HG03439 (cell line): ENCODE measurements around the gene ZNF613.
A peak's percentile ranks its signal among the peaks of the same experiment; 100 is the strongest.
"Not testable (repeated sequence)": the region's sequence is repeated elsewhere in the genome, so short reads cannot be mapped to it uniquely, and the experiment has no call there.

Experiments
- ATAC-seq: cut with Tn5 transposase; IDR thresholded peaks from one replicate; pipeline ENCODE4 v1.9.1; 2021; ENCODE audit warnings: mild to moderate bottlenecking, moderate library complexity; ENCODE audit not compliant: unreplicated experiment

ZNF613 gene

GRCh38 chr19:51926784-51927741 lies at the start of gene ZNF613:
Gene ZNF613 (plus strand): TSS chr19:51927472. CDS start chr19:51936221, 8,749 bp downstream.
- peak; percentile 86 for ATAC-seq

GRCh38 chr19:51882518-51882917 lies 44.8 kb upstream of the ZNF613 start:
- no peak for ATAC-seq

GRCh38 chr19:51884713-51885112 lies 42.6 kb upstream of the ZNF613 start:
- ATAC-seq: no peak

GRCh38 chr19:51887522-51888498 lies 39.5 kb upstream of the ZNF613 start, which contains the start of gene ZNF577:
Gene ZNF577 (minus strand): TSS chr19:51887951. CDS start chr19:51880382, 7,569 bp downstream.
- no peak for ATAC-seq

- no peak for ATAC-seq
Measured at GRCh38 chr19:51889934-51890333, 37.3 kb upstream of the ZNF613 start.

GRCh38 chr19:51891193-51891747 lies 36.0 kb upstream of the ZNF613 start:
- no peak for ATAC-seq

- no peak for ATAC-seq
Measured at GRCh38 chr19:51901860-51902259, 25.4 kb upstream of the ZNF613 start.

- no peak for ATAC-seq
Measured at GRCh38 chr19:51903192-51903591, 24.1 kb upstream of the ZNF613 start.

GRCh38 chr19:51904331-51905165 lies 22.7 kb upstream of the ZNF613 start, which contains the start of gene ZNF649:
Gene ZNF649 (minus strand): TSS chr19:51905017. CDS start chr19:51900107, 4,910 bp downstream.
- ATAC-seq: peak; percentile 96

- peak; percentile 19 for ATAC-seq
Measured at GRCh38 chr19:51905206-51905605, 22.1 kb upstream of the ZNF613 start.

- not testable (repeated sequence) for ATAC-seq
Measured at GRCh38 chr19:51905639-51906038, 21.6 kb upstream of the ZNF613 start.

- ATAC-seq: not testable (repeated sequence)
Measured at GRCh38 chr19:51906108-51906507, 21.2 kb upstream of the ZNF613 start.

- not testable (repeated sequence) for ATAC-seq
Measured at GRCh38 chr19:51907981-51908380, 19.3 kb upstream of the ZNF613 start.

GRCh38 chr19:51915324-51915867 lies 11.9 kb upstream of the ZNF613 start:
- no peak for ATAC-seq

GRCh38 chr19:51916167-51916566 lies 11.1 kb upstream of the ZNF613 start:
- no peak for ATAC-seq

- ATAC-seq: no peak
Measured at GRCh38 chr19:51919606-51920005, 7.7 kb upstream of the ZNF613 start.

- ATAC-seq: no peak
Measured at GRCh38 chr19:51921949-51922348, 5.3 kb upstream of the ZNF613 start.

- ATAC-seq: no peak
Measured at GRCh38 chr19:51926426-51926783, 867 bp upstream of the ZNF613 start.

- no peak for ATAC-seq
Measured at GRCh38 chr19:51927859-51928258, 587 bp downstream of the ZNF613 start.

GRCh38 chr19:51931921-51932320 lies 4.6 kb downstream of the ZNF613 start:
- ATAC-seq: no peak
